GM10847 (cell line): Measurements from ENCODE around the gene LEMD2.

Experiments used
- POLR2A ChIP-seq: IDR thresholded peaks from 2 replicates; pipeline ENCODE4 v1.6.1; 2011; ENCODE audit not compliant: insufficient read length; ENCODE audit errors: extremely low read depth

Gene LEMD2

GRCh38 chr6:33774774-33775173 lies 14.2 kb downstream of the LEMD2 start:
- no peak for TF ChIP-seq POLR2A

- no peak for TF ChIP-seq POLR2A
Measured at GRCh38 chr6:33772902-33773472, 15.9 kb downstream of the LEMD2 start.

- TF ChIP-seq POLR2A = no peak
Measured at GRCh38 chr6:33772082-33772830, 16.7 kb downstream of the LEMD2 start.

GRCh38 chr6:33771146-33772081 lies 17.5 kb downstream of the LEMD2 start:
- no peak for TF ChIP-seq POLR2A

- TF ChIP-seq POLR2A = no peak
Measured at GRCh38 chr6:33770833-33771145, 18.1 kb downstream of the LEMD2 start.

- TF ChIP-seq POLR2A = no peak
Measured at GRCh38 chr6:33770124-33770832, 18.7 kb downstream of the LEMD2 start.

GRCh38 chr6:33769248-33769821 lies 19.6 kb downstream of the LEMD2 start:
- TF ChIP-seq POLR2A = no peak

GRCh38 chr6:33768644-33769120 lies 20.2 kb downstream of the LEMD2 start:
- no peak for TF ChIP-seq POLR2A

GRCh38 chr6:33766921-33767907 lies 21.7 kb downstream of the LEMD2 start:
- no peak for TF ChIP-seq POLR2A

GRCh38 chr6:33765368-33765767 lies 23.6 kb downstream of the LEMD2 start:
- no peak for TF ChIP-seq POLR2A

GRCh38 chr6:33764036-33764435 lies 24.9 kb downstream of the LEMD2 start:
- TF ChIP-seq POLR2A = no peak

- TF ChIP-seq POLR2A = no peak
Measured at GRCh38 chr6:33763483-33763882, 25.4 kb downstream of the LEMD2 start.

- no peak for TF ChIP-seq POLR2A
Measured at GRCh38 chr6:33762713-33763112, 26.2 kb downstream of the LEMD2 start.
